NT2/D1 (cell line): Measurements from ENCODE around the gene DRG1.

Experiments used
- YY1 ChIP-seq: IDR thresholded peaks from 2 replicates; pipeline ENCODE4 v1.6.1; 2011; ENCODE audit not compliant: insufficient read length, insufficient read depth
- ZNF274 ChIP-seq: IDR thresholded peaks from 2 replicates; pipeline ENCODE4 v1.6.1; 2011; ENCODE audit warnings: mild to moderate bottlenecking, low read depth, low read length

DNA sequence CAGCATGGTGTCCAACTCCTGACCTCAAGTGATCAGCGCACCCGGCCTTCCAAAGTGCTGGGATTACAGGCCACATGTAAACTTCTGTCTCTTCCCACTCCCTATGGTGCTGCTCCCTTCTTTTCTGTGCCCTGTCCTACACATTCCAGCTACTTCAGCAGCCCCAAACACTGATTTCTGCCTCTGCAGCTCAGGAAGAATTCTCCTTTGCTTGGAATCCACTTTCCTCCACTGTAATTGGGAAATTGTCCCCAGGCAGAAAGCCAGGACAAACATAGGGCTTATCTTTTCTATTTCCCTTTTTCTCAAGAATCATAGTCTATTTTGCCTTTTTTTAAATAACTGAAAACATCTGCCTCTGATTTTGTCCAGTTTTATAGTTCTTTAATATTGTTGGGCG, 21.3 kb upstream of the DRG1 start:
- no peak for TF ChIP-seq YY1
- no peak for TF ChIP-seq ZNF274
